GM19452 (cell line): Measurements from ENCODE around the gene TTPAL.

Experiments
- ATAC-seq: cut with Tn5 transposase; IDR thresholded peaks from one replicate; pipeline ENCODE4 v1.9.1; 2021; ENCODE audit not compliant: unreplicated experiment

The TTPAL gene

DNA sequence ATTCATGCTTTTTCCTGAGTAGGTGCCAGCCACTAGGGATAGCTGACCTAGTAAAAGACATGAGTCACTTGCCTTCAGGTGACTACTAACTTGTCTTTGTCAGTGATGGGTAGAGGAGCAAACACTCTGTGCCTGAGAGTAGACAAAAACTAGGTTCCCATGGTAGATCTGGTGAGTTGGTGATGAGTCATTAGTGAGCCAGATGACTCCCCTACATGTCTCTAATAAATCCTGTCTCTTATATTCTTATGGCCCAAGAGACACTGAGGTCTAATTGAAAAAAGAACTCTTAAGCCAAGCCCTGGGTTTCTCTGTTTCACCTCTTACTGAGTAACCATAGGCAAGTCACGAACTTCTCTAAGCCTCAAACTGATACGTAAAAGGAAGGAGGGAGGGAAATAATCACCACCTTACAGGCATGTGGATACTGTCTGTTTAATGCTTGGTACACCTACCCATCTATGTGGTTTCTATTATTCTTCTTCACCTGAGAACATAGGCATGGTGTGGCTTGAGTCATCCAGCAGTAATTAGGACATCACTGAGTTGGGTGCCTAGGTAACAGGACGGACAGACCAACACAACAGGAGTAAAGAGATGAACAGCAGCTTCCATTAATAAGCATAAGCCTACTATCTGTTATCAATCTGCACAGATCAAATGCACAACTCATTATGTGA, 20.3 kb downstream of the TTPAL start:
- ATAC-seq = no peak

GRCh38 chr20:44496976-44497375, 21.3 kb downstream of the TTPAL start:
- no peak for ATAC-seq

- no peak for ATAC-seq
Observed at GRCh38 chr20:44497761-44498160, 22.1 kb downstream of the TTPAL start.

- no peak for ATAC-seq
Observed at GRCh38 chr20:44500221-44500620, 24.5 kb downstream of the TTPAL start.

DNA sequence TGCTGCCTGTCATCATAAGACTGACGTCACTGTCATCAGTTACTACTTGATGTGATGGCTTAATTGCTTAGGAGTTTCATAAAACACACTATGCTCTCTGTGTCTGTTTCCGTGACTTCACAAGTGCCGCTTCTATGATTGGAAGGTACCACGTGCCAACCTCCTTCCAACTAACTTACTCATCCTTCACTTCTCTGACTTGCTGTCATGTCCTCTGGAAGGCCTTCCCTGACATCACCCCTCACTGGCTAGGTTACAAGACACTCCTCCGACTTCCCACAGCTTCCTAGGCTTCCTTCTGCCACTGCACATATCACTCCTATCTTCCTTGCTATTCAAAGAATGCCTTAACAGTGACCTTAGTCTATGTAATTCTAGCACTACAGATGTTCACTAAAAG, 25.8 kb downstream of the TTPAL start:
- no peak for ATAC-seq

- ATAC-seq = no peak
Observed at GRCh38 chr20:44502968-44503367, 27.3 kb downstream of the TTPAL start.

GRCh38 chr20:44504402-44505307, 29.0 kb downstream of the TTPAL start:
- ATAC-seq = no peak

DNA sequence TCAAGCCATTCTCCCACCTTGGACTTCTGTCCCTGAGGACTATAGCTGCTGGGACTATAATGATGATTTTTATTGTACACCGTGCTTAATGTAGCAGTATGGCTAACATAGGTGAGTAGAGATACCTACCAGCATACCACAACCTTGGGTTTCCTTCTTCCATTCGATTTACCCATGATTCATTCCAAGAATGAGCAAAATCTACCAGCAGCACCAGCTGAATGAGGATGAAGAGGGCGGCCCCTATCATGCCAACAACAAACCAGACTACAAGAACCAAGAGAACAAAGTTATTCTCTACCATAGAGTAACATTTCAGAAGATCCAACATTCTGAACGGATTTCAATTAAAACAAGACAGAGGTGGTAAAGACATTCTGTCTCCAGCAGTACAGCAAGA, 34.1 kb downstream of the TTPAL start:
- ATAC-seq = no peak

- ATAC-seq = no peak
Observed at GRCh38 chr20:44513871-44514270, 38.2 kb downstream of the TTPAL start.

- no peak for ATAC-seq
Observed at GRCh38 chr20:44516491-44516890, 40.8 kb downstream of the TTPAL start.

- no peak for ATAC-seq
Observed at GRCh38 chr20:44517454-44517853, 41.8 kb downstream of the TTPAL start.

GRCh38 chr20:44518248-44518647, 42.6 kb downstream of the TTPAL start:
- no peak for ATAC-seq

- ATAC-seq = no peak
Observed at GRCh38 chr20:44520881-44521280, 45.2 kb downstream of the TTPAL start.

GRCh38 chr20:44521484-44522481, 46.1 kb downstream of the TTPAL start, which contains the start of gene SERINC3:
TSS of gene SERINC3 (minus strand) at chr20:44522070. CDS start at chr20:44521951, 119 bp downstream.
- peak; percentile 94 for ATAC-seq

DNA sequence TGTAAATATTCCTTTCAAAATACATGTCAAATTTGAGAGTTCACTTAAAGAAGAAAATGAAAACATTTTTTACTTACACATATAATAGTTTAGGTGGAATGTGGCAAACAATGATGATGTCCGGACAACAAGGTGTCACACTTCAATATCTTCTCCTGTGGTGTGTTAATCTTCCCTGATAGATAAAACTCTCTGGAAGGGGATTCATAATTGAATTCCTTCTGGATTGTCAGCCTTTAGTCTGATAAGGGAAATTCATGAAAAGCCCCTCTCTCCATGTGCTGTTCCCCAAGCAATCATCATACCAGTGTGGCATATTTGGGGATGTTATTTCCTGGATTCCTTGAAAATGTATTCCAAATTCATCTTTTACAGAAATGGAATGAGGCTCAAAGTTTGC, 47.2 kb downstream of the TTPAL start:
- ATAC-seq = no peak

DNA sequence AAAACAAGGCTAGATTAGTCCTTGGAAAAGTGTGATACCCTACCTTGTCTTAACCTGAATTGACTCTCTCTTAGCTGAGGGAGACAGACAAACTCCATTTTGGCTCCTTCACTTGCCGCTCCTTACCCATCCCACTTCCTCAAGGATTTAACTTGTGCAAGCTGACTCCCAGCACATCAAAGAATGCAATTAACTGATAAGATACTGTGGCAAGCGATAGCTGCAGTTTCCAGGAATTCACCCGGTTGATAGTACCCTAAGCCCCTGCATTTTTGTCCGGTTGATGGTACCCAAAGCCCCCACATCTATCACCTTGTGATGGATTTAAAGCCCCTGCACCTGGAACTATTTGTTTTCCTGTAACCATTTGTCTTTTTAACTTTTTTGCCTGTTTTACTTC, 48.1 kb downstream of the TTPAL start:
- no peak for ATAC-seq

- ATAC-seq = no peak
Observed at GRCh38 chr20:44526129-44526528, 50.5 kb downstream of the TTPAL start.

DNA sequence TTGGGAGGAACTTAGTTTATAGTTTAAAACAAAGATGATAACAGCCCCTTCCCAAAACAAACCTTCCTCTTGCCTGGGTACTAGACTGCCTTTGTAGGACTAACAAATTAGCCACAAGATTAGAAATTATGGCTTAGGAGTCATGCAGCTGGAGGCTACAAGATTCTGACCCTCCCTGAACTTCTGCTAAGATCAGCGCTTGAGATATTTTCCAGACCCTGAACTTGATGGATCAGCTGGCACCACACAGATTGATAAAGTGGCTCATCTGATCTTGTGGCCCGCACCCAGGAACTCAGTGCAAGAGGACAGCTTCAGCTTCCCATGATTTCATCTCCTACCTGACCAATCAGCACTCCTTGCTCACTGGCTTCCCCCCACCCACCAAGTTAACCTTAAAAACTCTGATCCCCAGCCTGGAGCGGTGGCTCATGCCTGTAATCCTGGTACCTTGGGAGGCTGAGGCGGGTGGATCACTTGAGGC, 52.1 kb downstream of the TTPAL start:
- ATAC-seq = no peak

- no peak for ATAC-seq
Observed at GRCh38 chr20:44528309-44528708, 52.6 kb downstream of the TTPAL start.

- ATAC-seq = no peak
Observed at GRCh38 chr20:44532259-44532980, 56.7 kb downstream of the TTPAL start.
